Astrocyte of the cerebellum (primary cell): ENCODE data around the gene ATOSB.

ENCODE experiments used
- DNase-seq: peaks from one replicate; pipeline ENCODE4 v3.0.0-alpha.2; 2011; ENCODE audit warnings: low read depth
- H3K4me3 ChIP-seq: 2 replicates; pipeline ENCODE4 v1.5.1; 2011; ENCODE audit warnings: mild to moderate bottlenecking, low read depth, low read length, moderate library complexity
- CTCF ChIP-seq: IDR thresholded peaks from 2 replicates; pipeline ENCODE4 v1.5.1; 2012; ENCODE audit warnings: low read length, low read depth, moderate library complexity, mild to moderate bottlenecking; ENCODE audit errors: missing control alignments
- in situ Hi-C: cut with HindIII; loops from 2 replicates; pipeline ENCODE4 v1.10.0; 2017; ENCODE audit warnings: low sequenced_read_pairs

The ATOSB gene

GRCh38 chr9:35108461-35108860, 7.2 kb downstream of the ATOSB start:
- no peak for TF ChIP-seq CTCF
- no peak overlapping the region for H3K4me3 ChIP-seq
- no peak for DNase-seq
- in situ Hi-C loops: no loop called here

GRCh38 chr9:35107297-35108290, 8.1 kb downstream of the ATOSB start:
- in situ Hi-C loops: no loop called here
- TF ChIP-seq CTCF: no peak
- DNase-seq: no peak
- no peak overlapping the region for H3K4me3 ChIP-seq

GRCh38 chr9:35106343-35106730, 9.3 kb downstream of the ATOSB start:
- in situ Hi-C loops: no loop called here
- TF ChIP-seq CTCF: no peak

GRCh38 chr9:35105571-35106342, 9.9 kb downstream of the ATOSB start:
- no peak for TF ChIP-seq CTCF
- in situ Hi-C loops: no loop called here
- H3K4me3 ChIP-seq: no peak overlapping the region
- DNase-seq: no peak

More at GRCh38 chr9:35106343-35106730, 9.3 kb downstream of the ATOSB start:
- DNase-seq: no peak
- H3K4me3 ChIP-seq: no peak overlapping the region

- DNase-seq: no peak
- TF ChIP-seq CTCF: no peak
- in situ Hi-C loops: no loop called here
Measured at GRCh38 chr9:35105126-35105525, 10.5 kb downstream of the ATOSB start.

GRCh38 chr9:35104586-35104985, 11.1 kb downstream of the ATOSB start:
- in situ Hi-C loops: no loop called here
- no peak overlapping the region for H3K4me3 ChIP-seq
- no peak for DNase-seq
- TF ChIP-seq CTCF: no peak

More at GRCh38 chr9:35105126-35105525, 10.5 kb downstream of the ATOSB start:
- H3K4me3 ChIP-seq: no peak overlapping the region
